Glomerular visceral epithelial cell (primary cell): ENCODE data around the gene SERINC5.

Experiments
- DNase-seq: peaks from one replicate; pipeline ENCODE4 v3.0.0-alpha.2; 2016; ENCODE audit errors: extremely low spot score

The SERINC5 gene

GRCh38 chr5:80097451-80097850 lies 158.4 kb downstream of the SERINC5 start:
- no peak for DNase-seq

GRCh38 chr5:80094236-80094738 lies 161.6 kb downstream of the SERINC5 start:
- DNase-seq = no peak

GRCh38 chr5:80093796-80094195 lies 162.1 kb downstream of the SERINC5 start:
- peak; percentile 67 for DNase-seq

GRCh38 chr5:80092486-80093107 lies 163.3 kb downstream of the SERINC5 start:
- no peak for DNase-seq

GRCh38 chr5:80091792-80092192 lies 164.1 kb downstream of the SERINC5 start:
- DNase-seq = peak; percentile 64

GRCh38 chr5:80090884-80091166 lies 165.0 kb downstream of the SERINC5 start:
- no peak for DNase-seq

- DNase-seq = peak; percentile 53
These were observed 172.6 kb downstream of the SERINC5 start for GRCh38 chr5:80083101-80083890.

GRCh38 chr5:80082731-80083100 lies 173.1 kb downstream of the SERINC5 start:
- DNase-seq = peak; percentile 34

GRCh38 chr5:80082281-80082680 lies 173.6 kb downstream of the SERINC5 start:
- no peak for DNase-seq

GRCh38 chr5:80078921-80079320 lies 176.9 kb downstream of the SERINC5 start:
- DNase-seq = no peak

GRCh38 chr5:80077051-80077714 lies 178.7 kb downstream of the SERINC5 start:
- no peak for DNase-seq

- DNase-seq = no peak
These were observed 179.5 kb downstream of the SERINC5 start for GRCh38 chr5:80076131-80077050.

GRCh38 chr5:80072103-80073073 lies 183.5 kb downstream of the SERINC5 start:
- no peak for DNase-seq

GRCh38 chr5:80071510-80072021 lies 184.3 kb downstream of the SERINC5 start:
- no peak for DNase-seq

GRCh38 chr5:80070338-80071056 lies 185.4 kb downstream of the SERINC5 start:
- DNase-seq = no peak

GRCh38 chr5:80069918-80070318 lies 185.9 kb downstream of the SERINC5 start:
- no peak for DNase-seq

- DNase-seq = no peak
These were observed 186.5 kb downstream of the SERINC5 start for GRCh38 chr5:80069251-80069800.

- DNase-seq = no peak
These were observed 187.1 kb downstream of the SERINC5 start for GRCh38 chr5:80068775-80069174.

GRCh38 chr5:80068246-80068636 lies 187.6 kb downstream of the SERINC5 start:
- DNase-seq = no peak
